ENCODE data around the gene MT1F.

MT1F gene

DNA sequence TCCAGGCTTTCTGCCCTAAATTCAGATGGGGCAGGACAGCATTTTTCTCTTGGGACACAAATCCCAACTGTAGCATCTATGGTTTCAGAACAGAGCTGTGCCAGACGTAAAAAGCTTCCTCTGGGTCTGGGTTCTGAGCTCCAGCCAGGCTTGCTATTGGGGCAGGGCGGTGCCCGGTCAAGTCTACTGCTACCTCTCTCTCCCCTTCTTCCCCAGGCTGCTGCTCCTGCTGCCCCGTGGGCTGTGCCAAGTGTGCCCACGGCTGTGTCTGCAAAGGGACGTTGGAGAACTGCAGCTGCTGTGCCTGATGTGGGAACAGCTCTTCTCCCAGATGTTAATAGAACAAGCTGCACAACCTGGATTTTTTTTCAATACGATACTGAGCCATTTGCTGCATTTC, 24.2 kb upstream of the MT1F start:
- no peak for TF ChIP-seq GATA3 (IDR thresholded peaks at IDR 0.05; ENCODE audit: low read depth, low read length)
- TF ChIP-seq GATA2 (IDR thresholded peaks at IDR 0.05; ENCODE audit: low read depth, low read length): no peak

DNA sequence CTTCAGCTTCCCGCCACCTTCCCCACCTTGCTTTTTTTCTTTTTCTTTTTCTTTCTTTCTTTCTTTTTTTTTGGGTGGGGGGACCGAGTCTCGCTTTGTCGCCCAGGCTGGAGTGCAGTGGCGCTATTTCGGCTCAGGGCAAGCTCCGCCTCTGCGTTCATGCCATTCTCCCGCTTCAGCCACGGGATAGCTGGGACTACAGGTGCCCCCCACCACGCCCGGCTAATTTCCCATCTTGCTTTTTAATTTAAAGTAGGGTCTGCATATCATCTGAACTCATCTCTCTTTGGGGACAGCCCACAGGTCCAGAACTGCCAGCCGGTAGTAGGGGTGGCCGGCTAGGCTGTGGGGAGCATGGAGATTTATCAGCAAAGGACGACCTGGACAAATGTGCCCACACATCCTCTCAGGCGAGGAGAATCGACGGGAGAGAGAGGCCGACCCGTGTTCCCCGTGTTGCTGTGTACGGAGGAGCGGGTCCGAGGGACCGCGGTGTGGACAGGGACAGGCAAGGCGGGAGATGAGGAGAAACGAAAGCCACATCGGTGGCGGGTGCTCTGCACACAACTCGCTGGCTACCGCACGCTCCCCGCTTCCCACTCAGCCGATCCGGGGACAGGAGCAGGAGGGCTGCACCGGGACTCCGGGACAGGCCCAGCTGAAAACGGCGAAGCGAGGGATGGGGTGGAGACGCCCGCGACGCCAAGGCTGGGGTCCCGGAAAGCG, 22.9 kb upstream of the MT1F start:
- TF ChIP-seq GATA2 (IDR thresholded peaks at IDR 0.05; ENCODE audit: low read depth, low read length): no peak
- no peak for TF ChIP-seq GATA3 (IDR thresholded peaks at IDR 0.05; ENCODE audit: low read depth, low read length)

DNA sequence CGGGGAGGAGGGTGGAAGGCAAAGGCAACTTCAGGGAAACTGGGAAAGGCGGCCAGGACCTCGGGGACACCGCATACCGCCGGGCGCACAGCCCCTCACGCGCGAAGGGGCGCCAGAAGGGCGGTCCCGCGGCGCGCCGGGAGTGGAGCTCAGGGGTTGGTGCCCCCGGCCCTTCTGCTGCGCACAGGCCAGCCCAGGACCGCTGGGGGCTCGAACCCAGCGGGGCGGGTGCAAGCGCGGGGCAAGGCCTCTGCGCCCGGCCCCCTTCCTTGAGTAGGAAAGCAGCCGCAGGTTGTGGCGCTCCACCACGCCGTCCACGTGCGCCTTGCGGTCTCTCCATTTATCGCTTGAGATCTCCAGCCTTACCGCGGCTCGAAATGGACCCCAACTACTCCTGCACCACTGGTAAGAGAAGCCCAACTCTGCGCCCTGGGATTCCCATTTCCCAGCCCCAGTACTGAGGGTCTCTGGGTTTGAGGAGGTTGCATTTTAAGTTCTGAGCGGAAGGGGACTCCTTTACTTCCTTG, 22.3 kb upstream of the MT1F start:
- no peak for TF ChIP-seq GATA3 (IDR thresholded peaks at IDR 0.05; ENCODE audit: low read depth, low read length)

DNA sequence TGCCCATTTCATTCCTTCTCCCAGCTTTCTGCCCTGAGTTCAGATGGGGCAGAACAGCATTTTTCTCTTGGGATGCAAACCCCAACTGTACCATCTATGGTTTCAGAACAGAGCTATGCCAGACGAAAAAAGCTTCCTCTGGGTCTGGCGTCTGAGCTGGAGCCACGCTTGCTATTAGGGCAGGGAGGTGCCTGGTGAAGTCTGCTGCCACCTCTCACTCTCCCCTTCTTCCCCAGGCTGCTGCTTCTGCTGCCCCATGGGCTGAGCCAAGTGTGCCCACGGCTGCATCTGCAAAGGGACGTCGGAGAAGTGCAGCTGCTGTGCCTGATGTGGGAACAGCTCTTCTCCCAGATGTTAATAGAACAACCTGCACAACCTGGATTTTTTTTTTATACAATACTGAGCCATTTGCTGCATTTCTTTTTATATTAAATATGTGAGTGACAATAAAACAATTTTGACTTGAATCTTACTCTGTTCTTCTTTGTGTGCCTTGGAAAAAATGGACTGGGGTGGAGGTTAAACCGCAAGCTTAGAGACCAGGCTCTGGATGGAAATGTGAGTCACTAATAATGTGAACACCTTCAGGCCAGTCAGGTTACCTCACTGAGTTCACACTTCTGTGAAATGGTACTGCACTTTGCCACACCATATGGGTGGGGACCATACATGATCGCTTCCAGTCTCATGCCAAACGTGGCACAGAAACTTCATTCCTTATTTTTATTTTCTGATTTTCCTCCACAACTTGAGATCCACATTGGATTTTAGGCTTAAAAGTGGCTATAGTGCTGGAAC, 20.9 kb upstream of the MT1F start:
- TF ChIP-seq GATA2 (IDR thresholded peaks at IDR 0.05; ENCODE audit: low read depth, low read length): no peak
- no peak for TF ChIP-seq GATA3 (IDR thresholded peaks at IDR 0.05; ENCODE audit: low read depth, low read length)

DNA sequence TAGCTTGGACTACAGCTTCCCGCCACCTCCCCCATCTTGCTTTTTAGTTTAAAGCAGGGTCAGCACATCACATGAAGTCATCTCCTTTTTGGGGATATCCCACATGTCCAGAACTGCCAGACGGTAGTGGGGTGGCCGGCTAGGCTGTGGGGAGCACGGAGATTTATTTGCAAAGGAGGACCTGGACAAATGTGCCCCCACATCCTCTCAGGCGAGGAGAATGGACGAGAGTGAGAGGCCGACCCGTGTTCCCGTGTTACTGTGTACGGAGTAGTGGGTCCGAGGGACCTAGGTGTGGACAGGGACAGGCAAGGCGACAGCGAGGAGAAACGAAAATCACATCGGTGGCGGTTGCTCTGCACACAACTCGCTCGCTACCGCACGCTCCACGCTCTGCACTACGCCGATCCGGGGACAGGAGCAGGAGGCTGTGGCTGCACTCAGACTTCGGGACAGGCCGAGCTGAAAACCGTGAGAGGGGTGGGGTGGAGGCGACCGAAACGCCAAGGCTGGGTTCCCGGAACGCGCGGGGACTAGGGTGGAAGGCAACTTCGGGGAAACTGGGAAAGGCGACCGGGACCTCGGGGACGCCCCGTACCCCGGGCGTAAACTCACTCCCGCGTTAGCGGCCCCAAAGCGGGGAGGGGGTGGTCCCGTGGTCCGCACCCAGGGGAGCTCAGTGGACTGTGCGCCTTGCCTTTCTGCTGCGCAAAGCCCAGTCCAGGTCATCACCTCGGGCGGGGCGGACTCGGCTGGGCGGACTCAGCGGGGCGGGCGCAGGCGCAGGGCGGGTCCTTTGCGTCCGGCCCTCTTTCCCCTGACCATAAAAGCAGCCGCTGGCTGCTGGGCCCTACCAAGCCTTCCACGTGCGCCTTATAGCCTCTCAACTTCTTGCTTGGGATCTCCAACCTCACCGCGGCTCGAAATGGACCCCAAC, 19.7 kb upstream of the MT1F start, which contains the start of gene MT1A:
TSS of gene MT1A (plus strand) at position 853 of the 937 bp plus-strand sequence. CDS start at position 926, 73 bp downstream.
- TF ChIP-seq GATA2 (IDR thresholded peaks at IDR 0.05; ENCODE audit: low read depth, low read length): no peak
- no peak for TF ChIP-seq GATA3 (IDR thresholded peaks at IDR 0.05; ENCODE audit: low read depth, low read length)

DNA sequence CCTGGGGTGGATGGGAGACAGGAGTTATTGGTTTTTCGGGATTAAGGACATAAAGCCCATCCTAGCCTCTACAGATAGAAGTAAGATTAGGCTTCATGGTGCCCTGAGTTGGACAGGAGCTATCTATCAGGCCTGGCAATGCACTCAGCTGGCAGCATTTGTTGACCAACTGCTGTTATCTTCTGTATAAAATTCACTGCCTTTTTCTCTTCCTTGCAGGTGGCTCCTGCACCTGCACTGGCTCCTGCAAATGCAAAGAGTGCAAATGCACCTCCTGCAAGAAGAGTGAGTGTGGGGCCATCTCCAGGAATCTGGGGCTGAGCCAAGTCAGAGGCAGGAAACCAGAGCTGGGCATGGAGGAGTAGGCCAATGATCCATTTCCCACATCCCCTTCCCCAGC, 18.7 kb upstream of the MT1F start:
- no peak for TF ChIP-seq GATA3 (IDR thresholded peaks at IDR 0.05; ENCODE audit: low read depth, low read length)
- no peak for TF ChIP-seq GATA2 (IDR thresholded peaks at IDR 0.05; ENCODE audit: low read depth, low read length)

DNA sequence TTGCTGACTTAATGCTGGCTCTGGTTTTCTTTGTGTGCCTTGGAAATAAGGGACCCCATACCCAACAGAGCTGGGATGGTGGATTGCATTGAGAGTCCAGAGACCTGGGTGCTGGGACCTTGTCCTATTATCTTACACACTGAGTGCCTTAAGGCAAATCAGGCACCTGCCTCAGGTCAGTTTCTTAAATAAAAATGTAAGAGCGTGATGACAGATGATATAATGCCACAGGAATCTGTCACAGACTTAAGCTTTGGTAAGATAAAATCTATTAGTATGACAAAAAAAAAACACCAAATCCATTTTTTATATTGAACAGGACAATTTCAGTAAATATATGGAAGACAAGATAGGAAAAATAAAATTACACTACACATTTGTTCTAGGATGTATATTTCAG, 17.7 kb upstream of the MT1F start:
- TF ChIP-seq GATA3 (IDR thresholded peaks at IDR 0.05; ENCODE audit: low read depth, low read length): no peak
- no peak for TF ChIP-seq GATA2 (IDR thresholded peaks at IDR 0.05; ENCODE audit: low read depth, low read length)

DNA sequence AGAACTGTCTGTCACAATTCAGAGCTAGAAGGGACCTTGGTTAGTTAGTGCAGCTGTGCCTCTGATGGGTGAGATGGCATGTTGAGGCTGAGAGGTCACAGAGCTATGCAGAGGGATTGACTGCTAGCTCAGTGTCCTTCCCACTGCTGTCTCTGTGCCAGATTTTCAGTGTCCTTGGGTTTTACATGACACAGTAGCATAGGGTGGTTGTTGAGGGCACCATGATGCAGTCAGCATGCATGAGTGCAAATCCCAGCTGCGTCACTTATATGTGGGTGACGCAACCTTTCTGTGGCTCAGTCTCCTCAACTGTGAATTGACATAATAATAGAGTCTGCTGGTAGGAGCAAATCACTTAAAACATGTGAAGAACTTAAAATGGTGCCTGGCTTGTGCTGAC, 16.6 kb upstream of the MT1F start:
- TF ChIP-seq GATA2 (IDR thresholded peaks at IDR 0.05; ENCODE audit: low read depth, low read length): no peak
- no peak for TF ChIP-seq GATA3 (IDR thresholded peaks at IDR 0.05; ENCODE audit: low read depth, low read length)

DNA sequence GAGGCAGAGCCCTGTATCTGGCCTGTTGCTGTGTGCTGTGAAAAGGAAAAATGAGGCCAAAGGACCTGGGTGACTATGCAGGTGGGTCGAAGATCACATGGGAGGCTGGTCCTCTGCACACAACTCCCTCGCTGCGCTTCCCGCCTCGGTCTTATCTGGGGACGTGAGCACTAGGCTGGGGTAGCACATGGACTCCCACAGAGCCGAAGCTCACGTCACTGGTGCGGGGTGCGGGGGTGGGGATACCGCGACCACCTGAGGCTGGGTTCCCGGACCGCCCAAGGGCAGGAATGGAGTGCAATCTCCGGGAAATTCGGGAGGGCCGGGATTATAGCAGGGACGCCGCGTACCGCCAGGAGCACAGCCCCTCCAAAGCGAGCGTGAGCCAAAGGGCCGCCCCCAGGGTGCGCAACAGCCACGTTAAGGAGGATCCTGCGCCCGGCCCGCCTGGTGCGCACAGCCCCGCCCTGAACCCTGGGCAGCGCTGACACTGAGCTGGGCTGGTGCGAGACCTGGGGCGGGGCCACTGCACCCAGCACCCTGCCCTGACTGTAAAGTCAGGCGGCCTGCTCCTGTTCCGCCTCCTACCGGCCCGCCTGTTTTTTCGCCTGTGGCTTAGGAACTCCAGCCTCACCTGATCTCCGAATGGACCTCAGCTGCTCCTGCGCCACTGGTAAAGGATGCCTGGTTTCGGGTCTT, 14.5 kb upstream of the MT1F start:
- no peak for TF ChIP-seq GATA3 (IDR thresholded peaks at IDR 0.05; ENCODE audit: low read depth, low read length)
- no peak for TF ChIP-seq GATA2 (IDR thresholded peaks at IDR 0.05; ENCODE audit: low read depth, low read length)

DNA sequence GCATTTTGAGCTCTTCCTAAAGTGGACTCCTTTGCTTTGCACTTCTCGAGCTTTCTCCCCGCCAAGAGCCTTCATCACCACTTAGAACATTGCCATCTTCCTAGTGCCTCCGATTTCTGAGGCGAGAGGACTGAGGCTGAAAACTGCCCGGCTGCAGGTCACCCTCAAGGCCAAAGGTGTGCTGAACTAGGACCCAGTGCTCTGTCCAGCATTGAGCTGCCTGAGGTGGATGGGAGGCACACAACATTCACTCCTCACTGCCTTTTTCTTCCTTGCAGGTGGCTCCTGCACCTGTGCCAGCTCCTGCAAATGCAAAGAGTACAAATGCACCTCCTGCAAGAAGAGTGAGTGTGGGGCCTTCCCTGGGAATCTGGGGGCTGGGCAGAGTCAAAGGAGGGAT, 13.9 kb upstream of the MT1F start:
- TF ChIP-seq GATA3 (IDR thresholded peaks at IDR 0.05; ENCODE audit: low read depth, low read length) (no peak), GATA2 (IDR thresholded peaks at IDR 0.05; ENCODE audit: low read depth, low read length) (no peak)

DNA sequence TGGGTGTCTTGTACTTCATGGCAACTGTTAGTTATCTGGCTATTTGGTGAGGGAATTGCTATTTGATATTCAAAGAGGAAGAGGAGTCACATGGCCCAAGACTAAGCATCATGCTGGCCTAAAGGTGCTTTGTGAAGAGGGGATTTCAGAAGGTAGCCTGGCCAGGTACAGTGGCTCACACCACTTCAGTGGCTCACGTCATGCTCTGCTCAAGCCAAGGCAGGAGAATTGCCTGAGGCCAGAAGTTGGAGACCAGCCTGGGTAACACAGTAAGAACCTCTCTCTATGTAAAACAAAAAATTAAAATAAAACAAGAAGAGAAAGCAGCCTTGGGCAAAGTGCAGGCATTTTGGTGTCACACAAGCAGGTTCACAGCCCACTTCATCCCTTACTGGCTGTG, 12.4 kb upstream of the MT1F start:
- no peak for TF ChIP-seq GATA3 (IDR thresholded peaks at IDR 0.05; ENCODE audit: low read depth, low read length)
- no peak for TF ChIP-seq GATA2 (IDR thresholded peaks at IDR 0.05; ENCODE audit: low read depth, low read length)

DNA sequence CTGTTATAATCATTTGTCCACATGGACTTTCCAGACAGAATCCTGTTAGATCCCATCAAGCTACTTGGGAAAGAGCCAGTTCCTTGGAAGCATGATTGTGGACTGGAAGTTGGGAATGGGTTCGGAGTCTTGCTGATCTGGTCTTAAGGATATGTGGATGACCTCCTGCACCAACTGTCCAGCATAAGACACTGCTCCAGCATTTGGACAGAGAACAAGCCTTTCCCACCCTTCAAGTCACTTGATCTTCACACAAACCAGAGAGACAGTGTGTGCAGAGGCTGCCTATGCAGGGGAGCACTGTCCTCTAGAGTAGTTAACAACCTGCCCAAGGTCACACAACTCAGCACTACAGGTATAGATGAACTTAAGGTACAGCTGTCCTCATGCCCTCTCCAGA, 11.9 kb upstream of the MT1F start:
- TF ChIP-seq GATA3 (IDR thresholded peaks at IDR 0.05; ENCODE audit: low read depth, low read length): no peak
- TF ChIP-seq GATA2 (IDR thresholded peaks at IDR 0.05; ENCODE audit: low read depth, low read length): no peak

DNA sequence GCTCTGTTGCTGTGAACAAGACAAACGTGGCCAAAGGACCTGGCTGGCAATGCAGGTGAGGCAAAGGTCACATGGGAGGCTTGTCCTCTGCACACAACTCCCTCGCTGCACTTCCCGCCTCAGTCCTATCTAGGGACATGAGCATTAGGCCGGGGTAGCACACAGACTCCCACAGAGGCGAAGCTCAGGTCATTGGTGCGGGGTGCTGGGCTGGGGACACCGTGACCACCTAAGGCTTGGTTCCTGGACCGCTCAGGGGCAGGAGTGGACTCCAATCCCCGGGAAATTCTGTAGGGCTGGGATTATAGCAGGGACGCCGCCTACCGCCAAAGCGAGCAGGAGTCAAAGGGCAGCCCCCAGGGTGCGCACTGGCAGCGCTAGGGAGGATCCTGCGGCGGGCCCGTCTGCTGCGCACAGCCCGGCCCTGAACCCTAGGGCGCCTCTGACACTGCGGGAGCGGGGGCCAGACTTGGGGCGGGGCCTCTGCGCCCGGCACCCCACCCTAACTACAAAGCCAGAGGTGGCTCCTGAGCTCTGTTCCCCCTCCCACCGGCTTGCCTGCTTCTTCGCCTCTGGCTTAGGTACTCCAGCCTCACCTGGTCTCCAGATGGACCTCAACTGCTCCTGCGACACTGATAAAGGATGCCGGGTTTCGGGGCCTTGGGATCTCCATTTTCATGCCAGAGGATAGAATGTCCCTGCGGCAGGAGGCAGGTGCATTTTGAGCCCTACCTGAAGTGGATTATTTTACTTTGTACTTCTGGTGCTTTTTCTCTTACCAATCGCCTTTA, 9.9 kb upstream of the MT1F start:
- no peak for TF ChIP-seq GATA2 (IDR thresholded peaks at IDR 0.05; ENCODE audit: low read depth, low read length)
- TF ChIP-seq GATA3 (IDR thresholded peaks at IDR 0.05; ENCODE audit: low read depth, low read length): no peak
